ENCODE measurements around the gene ZNF423.

ZNF423 gene

GRCh38 chr16:49455991-49456745 lies 399.7 kb downstream of the ZNF423 start:
- no peak for TF ChIP-seq GATA3 (IDR thresholded peaks at IDR 0.05; ENCODE audit: low read depth, low read length)

GRCh38 chr16:49455181-49455990 lies 400.5 kb downstream of the ZNF423 start:
- no peak for TF ChIP-seq GATA2 (IDR thresholded peaks at IDR 0.05; ENCODE audit: low read depth, low read length)
- no peak for TF ChIP-seq GATA3 (IDR thresholded peaks at IDR 0.05; ENCODE audit: low read depth, low read length)

- TF ChIP-seq GATA2 (IDR thresholded peaks at IDR 0.05; ENCODE audit: low read depth, low read length) (no peak), GATA3 (IDR thresholded peaks at IDR 0.05; ENCODE audit: low read depth, low read length) (no peak)
Measured at GRCh38 chr16:49454426-49455180, 401.3 kb downstream of the ZNF423 start.

GRCh38 chr16:49453983-49454382 lies 401.9 kb downstream of the ZNF423 start:
- no peak for TF ChIP-seq GATA2 (IDR thresholded peaks at IDR 0.05; ENCODE audit: low read depth, low read length)
- no peak for TF ChIP-seq GATA3 (IDR thresholded peaks at IDR 0.05; ENCODE audit: low read depth, low read length)

GRCh38 chr16:49453021-49453420 lies 402.9 kb downstream of the ZNF423 start:
- no peak for TF ChIP-seq GATA2 (IDR thresholded peaks at IDR 0.05; ENCODE audit: low read depth, low read length)
- TF ChIP-seq GATA3 (IDR thresholded peaks at IDR 0.05; ENCODE audit: low read depth, low read length) = no peak

- TF ChIP-seq GATA2 (IDR thresholded peaks at IDR 0.05; ENCODE audit: low read depth, low read length) (no peak), GATA3 (IDR thresholded peaks at IDR 0.05; ENCODE audit: low read depth, low read length) (no peak)
Measured at GRCh38 chr16:49452578-49452977, 403.3 kb downstream of the ZNF423 start.

GRCh38 chr16:49452108-49452507 lies 403.8 kb downstream of the ZNF423 start:
- TF ChIP-seq GATA2 (IDR thresholded peaks at IDR 0.05; ENCODE audit: low read depth, low read length) = no peak
- no peak for TF ChIP-seq GATA3 (IDR thresholded peaks at IDR 0.05; ENCODE audit: low read depth, low read length)

GRCh38 chr16:49446805-49447204 lies 409.1 kb downstream of the ZNF423 start:
- no peak for TF ChIP-seq GATA3 (IDR thresholded peaks at IDR 0.05; ENCODE audit: low read depth, low read length)
- no peak for TF ChIP-seq GATA2 (IDR thresholded peaks at IDR 0.05; ENCODE audit: low read depth, low read length)

GRCh38 chr16:49443576-49443975 lies 412.3 kb downstream of the ZNF423 start:
- TF ChIP-seq GATA2 (IDR thresholded peaks at IDR 0.05; ENCODE audit: low read depth, low read length) (no peak), GATA3 (IDR thresholded peaks at IDR 0.05; ENCODE audit: low read depth, low read length) (no peak)

GRCh38 chr16:49442805-49443204 lies 413.1 kb downstream of the ZNF423 start:
- no peak for TF ChIP-seq GATA2 (IDR thresholded peaks at IDR 0.05; ENCODE audit: low read depth, low read length)
- no peak for TF ChIP-seq GATA3 (IDR thresholded peaks at IDR 0.05; ENCODE audit: low read depth, low read length)

GRCh38 chr16:49441366-49441780 lies 414.5 kb downstream of the ZNF423 start:
- TF ChIP-seq GATA2 (IDR thresholded peaks at IDR 0.05; ENCODE audit: low read depth, low read length) (no peak), GATA3 (IDR thresholded peaks at IDR 0.05; ENCODE audit: low read depth, low read length) (no peak)

- no peak for TF ChIP-seq GATA2 (IDR thresholded peaks at IDR 0.05; ENCODE audit: low read depth, low read length)
- TF ChIP-seq GATA3 (IDR thresholded peaks at IDR 0.05; ENCODE audit: low read depth, low read length) = no peak
Measured at GRCh38 chr16:49440156-49441065, 415.5 kb downstream of the ZNF423 start.

GRCh38 chr16:49439676-49440075 lies 416.2 kb downstream of the ZNF423 start:
- TF ChIP-seq GATA2 (IDR thresholded peaks at IDR 0.05; ENCODE audit: low read depth, low read length) (no peak), GATA3 (IDR thresholded peaks at IDR 0.05; ENCODE audit: low read depth, low read length) (no peak)

All from SH-SY5Y (cell line).